Transverse colon (tissue), 4 donors: ENCODE measurements around the gene OR8B2. TPM values are rescaled to one million over a fixed set of nuclear protein-coding genes. Genes with fewer than 3 reads are reported as not detected.
"Not testable (repeated sequence)": the region's sequence is repeated elsewhere in the genome, so short reads cannot be mapped to it uniquely, and the experiment has no call there.

Experiments used
- DNase-seq: peaks from one replicate; pipeline ENCODE4 v3.0.0-alpha.2; 2019
- H3K27ac ChIP-seq, 4 donors: fragments of 200-600 bp; sonication (generic); 2 replicates each; pipeline ENCODE4 v1.5.1; 2016 to 2018; ENCODE audit warnings: inconsistent platforms in 4 of 4
- H3K27me3 ChIP-seq: fragments of 200-600 bp; sonication (generic); 2 replicates; pipeline ENCODE4 v1.5.1; 2017; ENCODE audit warnings: inconsistent platforms
- H3K36me3 ChIP-seq, 4 donors: fragments of 200-600 bp; sonication (generic); 2 replicates each; pipeline ENCODE4 v1.5.1; 2017 to 2019; ENCODE audit warnings: inconsistent platforms in 4 of 4
- H3K4me1 ChIP-seq, 4 donors: fragments of 200-600 bp; sonication (generic); 2 replicates each; pipeline ENCODE4 v1.5.1; 2017 to 2020; ENCODE audit warnings: inconsistent platforms in 4 of 4
- H3K4me3 ChIP-seq, 4 donors: fragments of 200-600 bp; sonication (generic); 1 replicate in 1 of 4; 2 replicates in 3 of 4; pipeline versions ENCODE4 v1.5.1 to v1.6.1; 2017 to 2019; ENCODE audit warnings: inconsistent platforms in 4 of 4
- H3K9me3 ChIP-seq, 2 donors: fragments of 200-600 bp; sonication (generic); 2 replicates each; pipeline ENCODE4 v1.5.1; 2017 to 2019; ENCODE audit warnings: inconsistent platforms in 2 of 2
- EP300 ChIP-seq: sonication (generic); formaldehyde crosslinking; IDR thresholded peaks from one replicate; pipeline ENCODE4 v1.6.1; 2017; ENCODE audit warnings: antibody characterized with exemption, low read depth
- POLR2A ChIP-seq: fragments of 450-650 bp; IDR thresholded peaks from one replicate; pipeline ENCODE4 v1.6.1; 2016; ENCODE audit warnings: antibody characterized with exemption, mild to moderate bottlenecking, moderate library complexity
- POLR2AphosphoS5 ChIP-seq, 3 donors: sonication (generic); formaldehyde crosslinking; IDR thresholded peaks; one replicate each; pipeline ENCODE4 v1.6.1; 2016; ENCODE audit warnings: antibody characterized with exemption in 3 of 3
- WGBS, 2 donors: methylation state at CpG; one replicate each; pipeline ENCODE4 v1.1.5; 2018; ENCODE audit warnings: low coverage in 1 of 2; 5-methylcytosine and 5-hydroxymethylcytosine counted together
- in situ Hi-C, 4 donors: fragments of 200-750 bp; cut with MboI; loops; one replicate each; pipeline versions ENCODE4 v1.15.0 to v1.15.1; 2017; ENCODE audit warnings: low sequenced_read_pairs in 3 of 4, low pct_ligation_motif_present in 1 of 4, low pct_unique_long_range_greater_than_20kb in 1 of 4
- intact Hi-C: fragments of 100-400 bp; cut with DNase I; formaldehyde crosslinking; loops from one replicate; pipeline ENCODE4 v1.15.1; 2023; ENCODE audit warnings: low total_unique reads
- total RNA-seq, 4 donors: library from RNA; depleted of rRNA; stranded (reverse); fragments of >200 nt; gene quantifications; one replicate each; pipeline ENCODE4 v1.1.0, GENCODE V29; 2016
- TF ChIP-seq, protein P1 (sequence below), 5 experiments: fragments of 200-600 bp in 3 of 5; fragments of 450-650 bp in 2 of 5; sonication (generic) in 3 of 5; IDR thresholded peaks; 1 replicate in 2 of 5; 2 replicates in 3 of 5; pipeline ENCODE4 v1.5.1; 2016 to 2017; ENCODE audit warnings: antibody characterized with exemption in 5 of 5, inconsistent platforms in 3 of 5, mild to moderate bottlenecking in 2 of 5, moderate library complexity in 1 of 5

OR8B2 gene
- total RNA-seq, 4 donors from 2014 or later = not detected

- Histone ChIP-seq H3K9me3 (no peaks in the 10 kb centered on the region), H3K4me1 (no peaks in the 10 kb centered on the region), H3K27ac (no peak within 1 kb of the TSS), H3K36me3 (no peaks in the 10 kb centered on the region), H3K27me3 (no peaks in the 10 kb centered on the region), H3K4me3 (no peak within 1 kb of the TSS)
- no peak for DNase-seq
- intact Hi-C loops (loop anchor here (1.0 kb wide), 1 partner anchor 24 kb away; no protein-coding TSS in a partner anchor), in situ Hi-C loops (no loop called here)
- TF ChIP-seq POLR2A = no peak
- no peak for TF ChIP-seq EP300
- TF ChIP-seq POLR2AphosphoS5 (IDR thresholded peaks at IDR 0.05) = no peak
These were observed 14.6 kb upstream of the OR8B2 start, which contains the start of gene OR8B3 for GRCh38 chr11:124398924-124399323. Gene OR8B3, minus strand, starts transcription at chr11:124399024. Its CDS starts 1,673 bp downstream, at chr11:124397351.

DNA sequence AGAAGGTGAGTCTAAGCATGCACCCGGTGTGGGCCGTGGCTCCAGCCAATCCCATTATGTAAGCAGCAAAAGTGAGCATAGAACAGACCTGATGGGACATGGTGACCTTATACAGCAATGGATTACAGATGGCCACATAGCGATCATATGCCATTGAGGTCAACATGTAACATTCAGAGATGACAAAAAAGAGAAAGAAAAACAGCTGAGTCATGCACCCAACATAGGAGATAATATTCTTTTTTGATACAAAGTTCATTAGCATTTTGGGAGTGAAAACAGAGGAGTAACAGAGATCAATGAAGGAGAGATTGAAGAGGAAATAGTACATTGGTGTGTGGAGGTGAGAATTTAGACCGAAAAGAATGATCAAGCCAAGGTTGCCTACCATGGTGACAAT is 12.5 kb upstream of the OR8B2 start:
- WGBS, 2 donors = 73 to 85% methylated on average over 2 of the region's 4 CpGs
- H3K4me3 ChIP-seq, H3K36me3 ChIP-seq, H3K27me3 ChIP-seq, in situ Hi-C loops, H3K9me3 ChIP-seq, DNase-seq, H3K27ac ChIP-seq, intact Hi-C loops, H3K4me1 ChIP-seq: not testable (repeated sequence)

DNA sequence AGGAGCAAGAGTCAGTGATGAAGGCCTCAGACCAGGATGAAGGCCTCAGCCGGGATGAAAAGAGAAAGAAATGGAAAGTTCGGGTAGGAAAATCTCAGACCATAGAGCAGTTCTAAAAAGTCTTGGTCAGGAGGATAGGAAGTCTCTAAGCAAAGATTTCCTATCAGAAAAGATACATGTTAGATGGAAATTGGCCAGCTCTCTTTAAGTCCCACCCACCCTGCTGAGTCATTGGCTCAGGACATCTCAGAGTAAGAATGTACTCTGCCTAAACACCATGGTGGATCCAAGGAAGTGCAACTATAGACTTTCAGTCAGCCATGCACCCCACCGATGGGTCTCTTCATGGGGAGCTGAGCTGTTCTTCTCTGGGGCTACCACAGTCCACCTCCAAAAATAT is 10.1 kb upstream of the OR8B2 start:
- 83% methylated on average over 2 to 3 of the region's 3 CpGs for WGBS, 2 donors
- TF ChIP-seq POLR2AphosphoS5 (IDR thresholded peaks at IDR 0.05) (no peak), POLR2A (no peak), EP300 (no peak)
- TF ChIP-seq, protein P1, sequence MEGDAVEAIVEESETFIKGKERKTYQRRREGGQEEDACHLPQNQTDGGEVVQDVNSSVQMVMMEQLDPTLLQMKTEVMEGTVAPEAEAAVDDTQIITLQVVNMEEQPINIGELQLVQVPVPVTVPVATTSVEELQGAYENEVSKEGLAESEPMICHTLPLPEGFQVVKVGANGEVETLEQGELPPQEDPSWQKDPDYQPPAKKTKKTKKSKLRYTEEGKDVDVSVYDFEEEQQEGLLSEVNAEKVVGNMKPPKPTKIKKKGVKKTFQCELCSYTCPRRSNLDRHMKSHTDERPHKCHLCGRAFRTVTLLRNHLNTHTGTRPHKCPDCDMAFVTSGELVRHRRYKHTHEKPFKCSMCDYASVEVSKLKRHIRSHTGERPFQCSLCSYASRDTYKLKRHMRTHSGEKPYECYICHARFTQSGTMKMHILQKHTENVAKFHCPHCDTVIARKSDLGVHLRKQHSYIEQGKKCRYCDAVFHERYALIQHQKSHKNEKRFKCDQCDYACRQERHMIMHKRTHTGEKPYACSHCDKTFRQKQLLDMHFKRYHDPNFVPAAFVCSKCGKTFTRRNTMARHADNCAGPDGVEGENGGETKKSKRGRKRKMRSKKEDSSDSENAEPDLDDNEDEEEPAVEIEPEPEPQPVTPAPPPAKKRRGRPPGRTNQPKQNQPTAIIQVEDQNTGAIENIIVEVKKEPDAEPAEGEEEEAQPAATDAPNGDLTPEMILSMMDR (IDR thresholded peaks at IDR 0.05) = no peak
- Histone ChIP-seq H3K4me3 (no peak overlapping the region), H3K9me3 (no peaks in the 10 kb centered on the region), H3K27me3 (no peaks in the 10 kb centered on the region), H3K36me3 (no peaks in the 10 kb centered on the region), H3K4me1 (no peaks in the 10 kb centered on the region), H3K27ac (no peak overlapping the region)
- no peak for DNase-seq
- in situ Hi-C loops (no loop called here), intact Hi-C loops (no loop called here)

GRCh38 chr11:124382857-124383256 is 1.4 kb downstream of the OR8B2 start:
- intact Hi-C loops, H3K27ac ChIP-seq, H3K27me3 ChIP-seq, DNase-seq, H3K4me1 ChIP-seq, in situ Hi-C loops, H3K4me3 ChIP-seq, H3K9me3 ChIP-seq, H3K36me3 ChIP-seq: not testable (repeated sequence)
- 74 to 76% methylated on average over 4 of the region's 6 CpGs for WGBS, 2 donors

- 95 to 100% methylated on average over 2 of the region's 2 CpGs for WGBS, 2 donors
- Histone ChIP-seq H3K27me3 (no peaks in the 10 kb centered on the region), H3K36me3 (no peaks in the 10 kb centered on the region), H3K4me3 (no peak overlapping the region), H3K27ac (no peak overlapping the region), H3K9me3 (no peaks in the 10 kb centered on the region), H3K4me1 (no peaks in the 10 kb centered on the region)
- in situ Hi-C loops = no loop called here
- intact Hi-C loops = loop anchor here (1.0 kb wide), 1 partner anchor 18 kb away; no protein-coding TSS in a partner anchor
- no peak for DNase-seq
- TF ChIP-seq, protein P1 (IDR thresholded peaks at IDR 0.05) = no peak
- TF ChIP-seq POLR2A = no peak
- no peak for TF ChIP-seq EP300
- no peak for TF ChIP-seq POLR2AphosphoS5 (IDR thresholded peaks at IDR 0.05)
These were observed 3.7 kb downstream of the OR8B2 start for GRCh38 chr11:124380585-124380984.

- no peaks in the 10 kb centered on the region for H3K27me3 ChIP-seq
- TF ChIP-seq POLR2A (no peak), POLR2AphosphoS5 (IDR thresholded peaks at IDR 0.05) (no peak), EP300 (no peak)
- TF ChIP-seq, protein P1 (IDR thresholded peaks at IDR 0.05) = no peak
- H3K27ac ChIP-seq = no peak overlapping the region
- no peaks in the 10 kb centered on the region for H3K4me1 ChIP-seq
- intact Hi-C loops = no loop called here
- in situ Hi-C loops = no loop called here
- WGBS, 2 donors = 47 to 71% methylated on average over 3 of the region's 3 CpGs
- no peaks in the 10 kb centered on the region for H3K36me3 ChIP-seq
- H3K9me3 ChIP-seq = no peaks in the 10 kb centered on the region
- no peak overlapping the region for H3K4me3 ChIP-seq
- no peak for DNase-seq
These were observed 8.0 kb downstream of the OR8B2 start for GRCh38 chr11:124376280-124376679.
